ENCODE data around the gene ESRRG. TPM values are rescaled to one million over a fixed set of nuclear protein-coding genes. Genes with fewer than 3 reads are reported as not detected.
"Not testable (repeated sequence)": the region's sequence is repeated elsewhere in the genome, so short reads cannot be mapped to it uniquely, and the experiment has no call there.

ESRRG gene
- total RNA-seq, 1 donor from 2014 or later, result not detected

DNA sequence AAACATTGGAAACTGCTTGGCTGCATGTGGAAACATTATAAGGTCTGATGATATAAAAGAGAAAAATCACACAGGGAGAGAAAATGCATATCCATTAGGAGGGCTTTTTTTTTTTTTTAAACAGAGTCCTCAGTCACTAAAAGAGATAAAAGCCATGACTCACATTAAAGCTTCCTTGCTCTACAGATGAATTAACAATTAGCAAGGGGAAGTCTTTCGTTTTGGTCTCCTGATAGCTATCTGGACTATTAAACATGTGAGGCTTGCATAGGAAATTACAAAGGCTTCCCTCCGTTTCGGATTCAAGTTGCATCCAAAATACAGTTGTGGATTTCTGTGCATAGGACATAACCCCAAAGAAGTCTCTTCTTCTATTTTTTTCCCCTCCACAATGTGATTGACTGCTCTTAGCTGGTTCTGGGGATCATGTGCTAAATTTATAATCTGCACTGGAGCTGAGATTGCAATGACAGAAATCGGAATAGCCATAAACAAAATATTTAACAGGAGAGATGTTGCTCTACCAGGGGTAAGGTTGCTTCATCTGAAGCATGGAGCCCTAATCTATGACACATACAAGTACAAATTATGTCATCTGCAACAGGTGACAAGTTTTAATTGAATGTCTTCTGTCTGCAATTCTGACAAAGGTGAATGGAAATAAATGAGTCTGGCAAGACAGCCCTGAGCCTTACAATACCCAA, 146.8 kb downstream of the ESRRG start:
- no peak for DNase-seq (ENCODE audit: low read depth in 2 of 2)

DNA sequence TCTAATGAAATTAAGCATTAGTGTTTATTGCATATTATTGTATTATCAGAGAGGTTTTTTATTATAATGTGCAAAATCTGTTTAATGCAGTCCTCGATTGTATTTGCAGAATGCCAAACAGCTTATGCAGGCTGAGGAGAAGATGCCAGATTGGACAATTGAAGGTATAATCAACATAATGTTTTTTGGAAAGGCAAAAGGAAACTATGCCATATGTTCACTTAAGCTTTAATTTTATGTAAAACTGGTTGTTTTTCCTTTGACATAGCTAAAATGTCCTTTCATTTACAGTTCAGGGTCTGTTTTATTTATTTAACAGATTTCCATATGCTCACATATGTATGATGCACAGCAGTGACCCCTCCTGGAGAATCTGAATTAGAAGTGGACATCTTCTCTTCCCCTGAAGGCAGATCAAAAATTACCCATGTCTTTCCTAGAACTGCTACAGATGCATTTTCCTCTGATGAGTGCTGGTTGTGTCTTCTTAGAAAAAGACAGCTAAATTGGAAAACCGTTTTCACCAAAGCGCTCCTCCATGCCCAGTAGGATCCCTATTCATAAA, 156.5 kb downstream of the ESRRG start:
- no peak for DNase-seq (ENCODE audit: low read depth in 2 of 2)

DNA sequence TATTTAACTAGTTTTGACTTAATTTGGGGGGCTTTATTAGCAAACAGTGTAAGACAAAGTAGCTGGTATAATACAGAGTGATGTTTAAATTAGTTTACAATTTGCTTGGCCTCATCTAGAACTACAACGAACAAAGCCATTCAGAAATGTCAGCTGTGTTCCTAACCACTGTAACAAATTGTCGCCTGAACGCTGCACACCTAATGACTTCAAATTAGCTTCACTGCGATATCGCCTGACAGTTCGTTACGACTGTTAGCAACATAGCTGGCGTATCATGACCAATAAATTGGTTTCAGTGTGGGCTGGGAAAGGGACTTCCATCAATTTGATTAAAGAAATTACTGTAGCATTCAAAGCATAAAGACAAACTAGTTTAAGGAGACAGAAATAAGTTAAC, 160.1 kb downstream of the ESRRG start:
- no peak for DNase-seq (ENCODE audit: low read depth in 2 of 2)

DNA sequence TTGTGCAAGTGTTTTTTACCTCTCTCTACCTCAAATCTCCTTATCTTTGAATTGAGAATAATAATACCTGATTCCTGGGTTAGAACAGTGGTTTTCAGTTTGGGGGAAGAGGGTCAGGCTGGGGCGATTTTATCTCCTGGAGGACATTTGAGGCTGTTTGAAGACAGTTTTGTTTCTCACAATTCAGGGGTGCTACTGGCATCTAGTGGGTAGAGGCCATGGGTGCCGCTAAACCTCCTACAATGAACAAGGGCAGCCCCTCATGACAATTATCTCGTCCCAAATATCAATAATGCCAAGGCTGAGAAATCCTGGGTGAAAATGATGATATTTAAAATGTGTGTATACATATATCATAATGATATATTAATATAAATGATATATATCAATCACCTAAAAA, 160.8 kb downstream of the ESRRG start:
- DNase-seq (ENCODE audit: low read depth in 2 of 2), result no peak

DNA sequence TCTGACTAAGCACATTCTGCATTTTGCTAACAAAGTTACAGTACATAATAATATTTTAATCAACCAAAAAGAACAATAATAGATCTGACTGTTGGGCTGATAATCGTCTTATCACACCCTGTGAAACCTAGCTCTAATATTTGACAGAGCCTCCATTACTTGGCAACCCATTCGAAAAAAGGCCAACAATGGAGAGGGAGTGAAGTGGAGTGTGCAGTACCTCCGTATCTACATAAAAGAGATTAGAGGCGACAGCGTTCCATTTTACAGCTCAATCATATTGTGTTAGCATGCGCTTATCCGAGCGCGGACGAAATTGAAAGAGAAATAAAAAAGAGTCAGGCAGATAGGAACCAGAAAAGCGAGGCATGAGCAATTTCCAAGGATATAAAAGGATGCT, 162.7 kb downstream of the ESRRG start:
- DNase-seq (ENCODE audit: low read depth in 2 of 2), result no peak

DNA sequence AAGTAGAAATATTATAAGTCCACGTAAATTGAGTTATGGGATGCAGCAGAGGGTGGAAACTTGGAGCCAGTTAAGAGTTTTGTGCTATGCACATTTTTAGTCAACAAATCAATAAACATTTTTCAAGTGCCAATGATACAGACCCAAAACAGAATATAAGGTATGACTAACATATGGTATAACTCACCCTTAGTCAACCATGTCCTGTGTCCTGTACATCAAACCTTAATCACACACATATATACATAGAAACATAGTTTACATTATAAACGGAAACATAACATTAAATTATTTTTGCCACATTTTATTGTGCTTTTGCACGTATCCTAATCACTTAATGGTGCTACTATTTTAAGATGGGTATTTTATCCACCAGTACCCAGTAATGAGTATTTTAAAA, 163.9 kb downstream of the ESRRG start:
- no peak for DNase-seq (ENCODE audit: low read depth in 2 of 2)

DNA sequence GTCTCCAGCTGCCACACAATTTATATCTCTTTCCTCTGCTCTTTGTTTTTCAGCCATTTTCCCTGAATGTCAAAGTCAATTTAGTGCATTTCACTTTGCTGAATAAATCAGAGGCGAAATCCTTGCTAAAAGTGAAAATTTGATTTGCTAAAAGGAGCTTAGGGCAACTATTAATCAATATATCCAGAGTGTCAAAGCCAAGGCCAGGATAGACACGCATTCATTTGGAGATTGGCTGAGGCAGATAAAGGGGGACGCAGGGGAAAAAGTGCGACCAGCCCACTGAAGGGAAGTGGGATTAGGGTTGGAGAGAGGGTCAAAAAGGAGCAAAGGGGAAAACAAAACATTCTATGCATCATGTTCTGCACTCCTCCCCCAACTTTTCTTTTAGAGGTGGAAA, 167.6 kb downstream of the ESRRG start:
- no peak for DNase-seq (ENCODE audit: low read depth in 2 of 2)

DNA sequence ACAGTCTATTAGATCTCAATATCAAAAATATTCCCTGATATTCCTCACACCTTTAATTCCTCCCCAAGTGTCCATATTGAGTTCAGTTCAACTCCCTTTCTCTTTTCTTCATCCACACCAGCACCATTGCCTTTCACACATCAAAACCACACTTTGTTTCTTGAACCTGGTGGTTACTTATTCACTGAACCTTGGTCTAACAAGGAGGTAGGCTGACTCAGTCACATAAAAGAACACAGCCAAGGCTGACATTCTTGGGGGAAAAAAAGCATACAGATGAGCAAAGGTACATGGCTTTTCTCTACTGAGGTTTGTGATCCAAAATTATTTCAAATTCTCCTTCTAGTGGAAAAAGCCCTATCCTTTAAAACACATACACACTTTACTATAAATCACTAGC, 168.3 kb downstream of the ESRRG start:
- DNase-seq (ENCODE audit: low read depth in 2 of 2), result no peak

DNA sequence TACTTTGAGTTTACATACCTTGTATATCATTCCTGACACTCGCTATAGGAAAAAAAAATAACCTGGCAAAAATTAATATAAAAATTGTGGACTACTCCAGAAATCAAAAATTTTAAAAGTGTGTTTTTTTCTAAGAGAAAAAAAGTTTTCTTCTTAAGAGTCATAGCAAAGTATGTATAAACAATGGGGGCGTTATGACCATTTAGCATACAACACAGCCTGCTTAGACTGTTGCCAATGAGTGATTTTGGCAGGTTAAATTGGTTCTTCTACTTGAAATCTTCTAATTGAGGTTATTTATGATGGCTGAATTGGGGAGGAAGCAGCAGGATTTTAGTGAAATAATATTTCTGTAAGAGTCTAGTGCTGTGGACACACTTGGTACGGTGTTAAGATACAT, 169.5 kb downstream of the ESRRG start:
- DNase-seq (ENCODE audit: low read depth in 2 of 2), result no peak

DNA sequence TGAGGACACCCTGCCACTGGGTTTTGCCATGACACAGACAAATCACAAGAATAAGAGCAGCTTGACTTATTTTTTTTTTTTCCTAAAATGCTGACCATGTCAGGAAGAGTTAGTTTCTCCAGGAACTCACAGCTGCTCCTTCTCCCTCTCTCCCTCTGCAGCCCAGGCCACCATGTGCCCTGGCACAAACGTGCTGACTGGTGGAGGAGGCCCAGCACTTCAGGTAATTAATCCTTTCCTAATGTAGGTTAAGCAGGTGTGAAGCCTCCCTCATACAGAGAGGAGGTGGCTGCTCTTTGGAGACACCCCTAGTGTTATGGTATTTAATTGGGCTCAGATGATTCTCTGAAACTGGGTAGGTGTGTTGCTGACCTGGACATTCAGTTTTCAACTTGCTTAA, 170.2 kb downstream of the ESRRG start:
- no peak for DNase-seq (ENCODE audit: low read depth in 2 of 2)

DNA sequence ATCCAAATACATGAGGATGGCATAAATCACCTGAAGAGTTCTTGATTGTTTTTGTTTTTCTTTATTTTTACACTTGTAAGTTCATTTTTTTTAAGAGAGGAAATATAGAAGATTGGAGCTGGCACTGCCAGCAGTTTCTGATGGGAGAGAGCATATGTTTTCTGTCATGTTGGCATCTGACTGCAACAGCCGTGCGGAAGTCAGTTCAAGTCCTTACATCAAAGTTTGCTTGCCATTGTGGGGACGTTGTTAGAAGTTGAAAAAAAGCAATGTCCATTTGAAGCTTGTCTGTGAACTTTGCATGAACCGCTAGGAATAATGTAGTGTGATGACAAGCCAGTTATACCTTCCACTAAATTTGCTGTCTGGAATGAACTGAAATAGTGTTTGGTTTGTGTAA, 173.4 kb downstream of the ESRRG start:
- no peak for DNase-seq (ENCODE audit: low read depth in 2 of 2)

DNA sequence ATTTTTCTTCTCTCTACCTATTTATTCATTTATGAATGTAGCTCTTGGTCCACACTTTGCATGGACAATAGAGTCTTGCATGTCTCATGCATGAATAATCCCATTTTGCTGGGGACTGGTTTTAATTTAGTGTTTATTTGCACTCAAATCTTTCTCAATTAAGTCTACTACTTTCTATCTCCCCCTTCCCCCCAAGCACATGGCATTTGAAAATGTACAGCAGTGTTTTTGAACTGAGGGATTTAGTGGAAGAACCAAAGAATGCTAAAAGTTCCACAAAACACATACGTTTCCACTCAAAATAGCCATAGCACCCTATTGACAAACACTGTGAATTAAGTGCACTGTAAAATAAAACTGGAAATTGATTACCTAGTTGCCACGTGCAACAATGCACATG, 180.5 kb downstream of the ESRRG start:
- DNase-seq (ENCODE audit: low read depth in 2 of 2), result no peak

DNA sequence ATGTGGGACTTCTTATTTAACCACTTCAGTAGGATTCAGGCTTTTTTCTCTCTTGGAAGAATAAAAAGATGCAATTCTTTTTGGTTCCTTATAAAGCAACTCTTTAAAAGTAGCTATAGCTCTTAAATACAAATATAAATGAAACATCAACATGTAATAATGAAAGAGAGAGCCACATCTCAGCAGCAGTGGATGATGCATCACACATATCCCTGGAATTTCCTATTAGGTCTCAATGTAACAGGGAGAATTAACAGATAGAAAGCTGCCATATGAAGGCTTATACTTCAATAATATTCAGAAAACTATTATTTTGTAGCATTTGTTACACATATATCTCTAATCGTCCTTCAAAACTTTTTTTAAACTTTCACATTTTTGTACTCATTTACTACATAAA, 181.0 kb downstream of the ESRRG start:
- no peak for DNase-seq (ENCODE audit: low read depth in 2 of 2)

DNA sequence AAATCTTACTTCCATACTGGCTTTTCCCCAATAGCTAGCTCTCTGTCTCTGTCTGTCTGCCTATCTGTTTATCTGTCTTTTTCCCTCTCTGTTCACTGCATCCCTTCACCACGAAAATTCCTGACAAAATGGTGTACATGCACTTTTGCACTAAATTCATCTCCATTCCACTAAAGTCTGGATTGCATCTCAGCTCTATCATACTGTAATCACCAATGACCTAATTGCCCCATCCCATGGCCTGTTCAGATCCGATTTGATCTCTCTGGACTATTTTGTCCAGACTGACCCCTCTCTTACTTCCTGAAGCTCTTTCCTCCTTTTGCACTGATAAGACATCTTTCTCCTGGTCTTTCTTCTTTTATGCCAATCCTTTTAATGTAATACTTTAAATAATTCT, 187.5 kb downstream of the ESRRG start:
- no peak for DNase-seq (ENCODE audit: low read depth in 2 of 2)

DNA sequence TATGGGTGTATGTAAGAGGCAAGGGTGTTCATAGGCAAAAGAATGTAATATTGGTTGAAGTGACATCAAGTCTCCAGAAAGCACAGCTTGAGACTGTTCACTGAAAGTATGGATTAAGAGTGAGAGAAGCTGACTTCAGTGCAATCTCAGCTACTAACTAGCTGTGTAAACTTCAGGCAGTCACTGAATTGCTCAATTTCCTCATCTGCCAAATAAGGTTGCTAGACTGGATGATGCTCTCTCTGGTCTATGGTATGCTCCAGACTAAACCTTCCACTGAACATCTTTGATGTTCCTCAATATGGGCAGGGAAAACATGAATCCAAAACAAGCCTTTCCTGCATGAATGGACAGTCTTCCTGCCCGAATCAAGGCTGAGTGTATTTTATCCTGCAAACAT, 188.2 kb downstream of the ESRRG start:
- DNase-seq (ENCODE audit: low read depth in 2 of 2), result no peak

DNA sequence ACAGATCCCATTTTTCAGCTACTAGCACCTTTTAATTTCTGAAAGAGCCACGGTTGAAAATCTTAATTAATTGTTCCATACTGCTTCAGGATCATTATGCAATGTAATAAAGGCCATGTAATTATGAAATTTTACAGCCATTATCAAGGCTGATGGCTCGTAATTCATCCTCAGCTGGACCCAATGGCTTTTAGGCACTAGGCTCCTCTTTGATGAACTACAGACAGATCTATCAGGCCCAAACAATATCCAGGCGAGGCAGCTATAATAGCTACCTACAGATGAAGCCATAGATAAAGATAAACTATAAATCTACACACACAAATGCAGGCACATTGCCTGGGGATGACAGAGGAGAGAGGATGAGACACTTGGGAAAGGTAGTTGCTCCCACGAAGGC, 189.5 kb downstream of the ESRRG start:
- no peak for DNase-seq (ENCODE audit: low read depth in 2 of 2)

DNA sequence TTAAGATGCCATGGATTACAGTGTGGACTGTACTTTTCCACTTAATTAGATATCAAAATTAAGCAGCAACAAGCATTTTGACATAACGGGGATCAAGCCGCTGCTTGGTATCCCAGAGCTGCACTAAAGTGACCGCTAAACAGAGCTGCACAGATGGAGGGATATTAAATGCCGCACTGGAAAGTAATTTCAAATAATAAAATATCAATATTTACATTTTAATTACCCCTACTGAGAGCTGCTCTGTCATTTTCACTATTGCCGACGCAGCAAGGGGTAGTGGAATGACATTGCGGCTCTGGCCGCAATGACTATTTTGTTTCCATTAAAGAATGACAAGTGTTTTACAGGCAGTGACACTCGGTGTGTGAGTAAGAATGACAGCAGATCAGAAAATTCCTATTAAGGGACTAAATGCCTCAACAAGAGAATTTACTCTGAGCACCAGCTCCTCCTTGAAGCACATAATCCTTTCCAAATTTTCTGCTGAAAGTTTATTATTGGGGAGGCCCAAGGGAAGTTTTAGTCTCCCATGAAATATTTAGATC, 190.9 kb downstream of the ESRRG start:
- no peak for DNase-seq (ENCODE audit: low read depth in 2 of 2)

DNA sequence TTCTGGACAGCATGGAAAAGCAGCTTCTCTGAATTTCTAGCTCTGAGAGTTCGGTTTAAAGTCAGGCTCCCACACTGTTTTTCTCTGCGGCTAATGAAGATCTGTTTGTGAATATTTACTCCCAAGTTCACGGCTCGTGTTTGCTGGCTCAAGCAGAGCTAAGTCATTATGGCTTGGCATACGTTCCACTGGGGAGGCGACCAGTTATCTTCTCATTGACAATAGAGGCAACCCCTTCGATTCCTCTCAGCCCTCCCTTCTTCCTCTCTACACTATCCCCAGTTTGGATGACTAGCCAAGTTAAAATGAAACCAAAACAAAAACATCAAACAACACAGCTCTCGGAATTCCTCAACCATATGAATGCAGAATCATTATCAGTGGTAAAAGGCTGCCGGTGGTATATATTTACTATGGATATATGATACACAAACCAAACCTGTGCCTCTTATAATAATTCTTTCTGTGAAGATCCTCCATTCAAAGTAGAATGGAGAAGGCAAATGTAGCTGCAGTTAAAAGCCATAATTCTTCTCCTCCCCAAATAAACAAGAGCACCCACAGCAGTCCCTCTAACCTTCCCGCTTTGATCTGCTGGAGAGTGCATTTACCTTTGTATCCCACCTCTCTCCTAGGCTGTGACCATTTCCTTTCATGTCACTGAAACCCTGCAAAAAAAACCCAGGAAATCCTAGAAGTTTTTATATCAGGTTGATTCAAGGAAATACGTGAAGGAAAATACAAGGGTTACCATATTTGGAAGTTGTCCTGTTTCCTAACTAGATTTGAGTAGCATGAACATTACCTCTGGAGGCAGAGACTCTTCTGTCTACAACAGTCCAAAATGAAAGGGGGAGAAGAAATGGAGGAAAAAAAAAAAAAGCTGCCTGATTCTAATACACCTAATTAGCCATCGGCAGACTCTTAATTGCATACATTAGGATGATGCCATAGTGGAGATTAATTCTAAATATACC, 191.7 kb downstream of the ESRRG start:
- DNase-seq (ENCODE audit: low read depth in 2 of 2), result no peak

DNA sequence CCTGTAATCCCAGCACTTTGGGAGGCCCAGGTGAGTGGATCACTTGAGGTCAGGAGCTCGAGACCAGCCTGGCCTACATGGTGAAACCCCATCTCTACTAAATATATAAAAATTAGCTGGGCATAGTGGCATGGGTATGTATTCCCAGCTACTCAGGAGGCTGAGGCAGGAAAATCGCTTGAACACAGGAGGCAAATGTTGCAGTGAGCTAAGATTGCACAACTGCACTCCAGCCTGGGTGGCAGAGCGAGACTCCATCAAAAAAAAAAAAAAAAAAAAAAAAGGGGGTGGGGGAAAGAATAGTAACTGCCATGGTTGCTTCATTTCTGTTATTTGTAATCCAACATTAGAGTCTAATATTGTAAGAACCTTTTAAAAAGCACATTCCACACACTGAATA, 193.4 kb downstream of the ESRRG start:
- not testable (repeated sequence) for DNase-seq (ENCODE audit: low read depth in 2 of 2)

DNA sequence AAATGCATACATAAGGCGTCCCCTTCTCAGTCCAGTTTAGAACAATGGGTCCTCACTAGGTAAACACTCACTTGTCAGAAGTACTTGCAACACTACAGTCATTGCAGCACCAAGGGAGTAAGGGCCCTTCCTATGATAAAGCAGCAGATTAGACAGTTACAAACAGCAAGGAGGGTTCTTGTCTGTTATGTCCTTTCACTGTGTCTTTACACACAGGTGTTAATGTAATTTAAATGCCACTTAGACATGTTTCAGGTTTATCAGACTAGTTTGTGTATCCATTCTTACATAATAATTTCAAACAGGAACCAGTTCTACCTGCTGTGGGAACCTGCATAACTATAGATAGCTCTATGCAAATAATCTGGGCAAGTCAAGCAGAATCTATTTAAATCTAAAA, 194.4 kb downstream of the ESRRG start:
- DNase-seq (ENCODE audit: low read depth in 2 of 2), result no peak

DNA sequence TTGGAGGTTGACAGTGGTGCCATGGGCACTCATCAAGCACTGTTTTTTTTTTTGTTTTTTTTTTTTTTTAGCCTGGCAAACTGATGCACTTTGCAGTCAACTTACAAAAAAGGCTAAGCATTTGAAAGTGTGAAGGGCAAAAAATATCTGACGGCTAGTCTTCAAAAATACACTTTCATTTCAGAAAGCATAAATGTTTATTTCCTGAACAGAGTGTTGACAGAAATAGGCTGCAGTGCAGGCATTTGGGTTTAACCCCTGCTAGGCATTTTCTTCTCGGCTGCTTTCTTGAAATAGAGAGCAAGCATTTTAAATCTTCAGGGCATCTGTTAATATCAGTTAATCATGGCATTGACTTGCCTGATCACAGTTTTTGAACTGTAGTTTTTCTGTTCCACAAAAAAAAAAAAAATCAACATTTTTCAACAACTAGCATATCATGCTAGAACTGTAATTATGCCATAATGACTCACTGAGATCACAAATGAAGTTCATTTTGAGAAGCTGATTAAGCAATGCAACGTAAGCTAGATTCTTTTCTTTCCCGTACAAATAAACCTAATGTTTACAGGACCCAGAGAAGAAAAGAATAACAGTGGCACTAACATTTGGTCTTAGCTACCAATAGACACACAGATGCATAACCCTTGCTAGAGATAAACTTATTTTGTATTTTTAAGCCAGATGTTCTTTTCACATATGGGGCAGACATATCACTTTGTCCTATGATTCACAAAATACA, 199.6 kb downstream of the ESRRG start:
- DNase-seq (ENCODE audit: low read depth in 2 of 2), result no peak

DNA sequence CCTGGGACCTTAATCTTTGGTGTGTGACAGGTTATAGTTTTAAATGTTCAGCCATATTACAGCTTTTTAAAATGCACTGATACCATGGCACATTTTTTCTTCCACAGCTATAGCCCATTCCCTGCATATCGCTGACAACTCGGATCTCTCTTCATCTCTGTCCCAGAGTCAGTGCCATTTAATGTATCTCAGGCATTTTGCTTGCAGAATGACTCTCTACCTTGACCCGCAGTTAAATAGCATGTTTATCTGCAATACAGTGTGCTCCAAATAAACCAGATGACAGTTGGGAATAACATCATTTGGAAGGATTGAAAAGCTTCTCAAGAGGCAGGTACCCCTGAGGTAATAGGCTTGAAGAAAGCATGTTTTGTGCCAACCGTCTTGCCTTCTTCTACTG, 200.2 kb downstream of the ESRRG start:
- DNase-seq (ENCODE audit: low read depth in 2 of 2), result no peak
